Measurements from ENCODE around the gene ITPR2. TPM values are rescaled to one million over a fixed set of nuclear protein-coding genes. Genes with fewer than 3 reads are reported as not detected.

ITPR2 gene
- total RNA-seq, 2 experiments from 2014 or later: 25.6 to 44.7 TPM

DNA sequence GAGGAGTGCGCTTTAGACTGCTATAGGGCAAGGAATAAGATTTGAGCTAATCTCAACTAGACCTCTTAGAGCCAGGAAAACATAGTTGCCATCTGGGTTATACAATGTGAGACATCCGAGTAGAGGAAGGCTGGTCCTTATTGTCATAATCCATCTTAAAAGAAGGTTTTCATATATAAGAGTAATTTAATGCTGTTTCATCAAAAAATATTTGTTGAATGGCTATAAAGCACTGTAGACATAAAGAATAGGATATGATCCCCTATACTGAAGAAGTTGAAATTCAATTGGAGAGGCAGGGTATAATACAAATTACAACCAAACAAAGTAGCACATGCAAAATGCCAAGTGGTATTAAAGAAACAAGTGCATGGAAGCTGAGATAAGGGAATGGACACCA, 343.1 kb downstream of the ITPR2 start:
- POLR2A ChIA-PET: no interaction called here
- no TSS peak for BruUV-seq (replicated peaks)
- Histone ChIP-seq H3K9me3 (ENCODE audit: low read length) (no peaks in the 10 kb centered on the region), H3K36me3 (ENCODE audit: insufficient read depth, low read length) (no peaks in the 10 kb centered on the region), H2AFZ (ENCODE audit: low read length) (no peak overlapping the region), H4K20me1 (ENCODE audit: insufficient read depth, low read length) (no peaks in the 10 kb centered on the region), H3K4me1 (ENCODE audit: insufficient read depth, low read length, poor library complexity, severe bottlenecking) (no peaks in the 10 kb centered on the region), H3K79me2 (ENCODE audit: insufficient read depth, low read depth, low read length) (no peaks in the 10 kb centered on the region), H3K9me2 (ENCODE audit: insufficient read depth, low read length) (no peaks in the 10 kb centered on the region), H3K27ac (ENCODE audit: low read depth, low read length, poor library complexity, severe bottlenecking) (no peak overlapping the region), H3K4me3 (ENCODE audit: low read depth, low read length, poor library complexity, severe bottlenecking) (no peak overlapping the region), H3K4me2 (ENCODE audit: low read length) (no peak overlapping the region)
- no peak for TF ChIP-seq EZH2phosphoT487 (IDR thresholded peaks at IDR 0.05; ENCODE audit: borderline replicate concordance, low read depth, low read length)
- TF ChIP-seq CTCF (conservative IDR thresholded peaks at IDR 0.05; ENCODE audit: low read length): no peak
- DNase-seq (ENCODE audit: low spot score): no peak
- CTCF ChIA-PET (ENCODE audit: unreplicated experiment): no interaction called here
- intact Hi-C loops (cut with micrococcal nuclease; ENCODE audit: unreplicated experiment): no loop called here

DNA sequence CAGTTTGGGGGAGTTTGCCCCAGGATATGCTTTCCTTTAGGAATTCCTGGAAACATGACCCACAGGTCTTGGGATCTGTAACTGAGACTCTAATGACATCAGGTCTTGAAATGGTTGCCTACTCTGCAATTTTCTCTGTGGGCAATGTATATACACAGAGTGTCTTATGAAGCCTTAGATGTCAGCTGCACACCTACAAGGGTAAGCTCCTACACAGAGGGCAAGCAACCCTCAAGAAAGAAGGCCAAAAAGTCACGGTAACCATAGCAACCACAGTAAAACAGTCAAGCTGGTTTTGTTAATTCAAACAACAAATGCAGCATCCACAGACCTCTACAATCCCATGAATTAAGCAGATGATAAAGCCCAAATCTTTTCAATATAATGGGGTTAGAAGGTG, 344.6 kb downstream of the ITPR2 start:
- Histone ChIP-seq H3K4me2 (ENCODE audit: low read length) (no peak overlapping the region), H3K27ac (ENCODE audit: low read depth, low read length, poor library complexity, severe bottlenecking) (no peak overlapping the region), H3K9me3 (ENCODE audit: low read length) (no peaks in the 10 kb centered on the region), H3K4me3 (ENCODE audit: low read depth, low read length, poor library complexity, severe bottlenecking) (no peak overlapping the region), H3K4me1 (ENCODE audit: insufficient read depth, low read length, poor library complexity, severe bottlenecking) (no peaks in the 10 kb centered on the region), H2AFZ (ENCODE audit: low read length) (no peak overlapping the region), H3K79me2 (ENCODE audit: insufficient read depth, low read depth, low read length) (no peaks in the 10 kb centered on the region), H3K36me3 (ENCODE audit: insufficient read depth, low read length) (no peaks in the 10 kb centered on the region), H3K9me2 (ENCODE audit: insufficient read depth, low read length) (no peaks in the 10 kb centered on the region), H4K20me1 (ENCODE audit: insufficient read depth, low read length) (no peaks in the 10 kb centered on the region)
- no peak for DNase-seq (ENCODE audit: low spot score)
- intact Hi-C loops (cut with micrococcal nuclease; ENCODE audit: unreplicated experiment): no loop called here
- TF ChIP-seq CTCF (conservative IDR thresholded peaks at IDR 0.05; ENCODE audit: low read length) (no peak), EZH2phosphoT487 (IDR thresholded peaks at IDR 0.05; ENCODE audit: borderline replicate concordance, low read depth, low read length) (no peak)
- ChIA-PET POLR2A (interaction anchor here (0.6 kb wide), 1 partner anchor 621 kb away, joined by 4 read pairs; no protein-coding TSS in a partner anchor), CTCF (ENCODE audit: unreplicated experiment) (no interaction called here)
- BruUV-seq (replicated peaks): no TSS peak

GRCh38 chr12:26473291-26473690, 359.7 kb downstream of the ITPR2 start:
- H3K9me2 ChIP-seq (ENCODE audit: insufficient read depth, low read length): no peaks in the 10 kb centered on the region
- peaks cover 52% of the 10 kb centered on the region for H3K4me1 ChIP-seq (ENCODE audit: insufficient read depth, low read length, poor library complexity, severe bottlenecking)
- BruUV-seq (replicated peaks): no TSS peak
- CTCF ChIA-PET (ENCODE audit: unreplicated experiment): no interaction called here
- peak; percentile 89 for DNase-seq (ENCODE audit: low spot score)
- no peaks in the 10 kb centered on the region for H3K9me3 ChIP-seq (ENCODE audit: low read length)
- H3K4me3 ChIP-seq (ENCODE audit: low read depth, low read length, poor library complexity, severe bottlenecking): peak overlapping the region; percentile 48
- peak overlapping the region; percentile 97 for H2AFZ ChIP-seq (ENCODE audit: low read length)
- intact Hi-C loops (cut with micrococcal nuclease; ENCODE audit: unreplicated experiment): no loop called here
- H3K79me2 ChIP-seq (ENCODE audit: insufficient read depth, low read depth, low read length): no peaks in the 10 kb centered on the region
- TF ChIP-seq EZH2phosphoT487 (IDR thresholded peaks at IDR 0.05; ENCODE audit: borderline replicate concordance, low read depth, low read length) (no peak), CTCF (conservative IDR thresholded peaks at IDR 0.05; ENCODE audit: low read length) (no peak)
- H3K4me2 ChIP-seq (ENCODE audit: low read length): peak overlapping the region; percentile 76
- H3K27ac ChIP-seq (ENCODE audit: low read depth, low read length, poor library complexity, severe bottlenecking): peak overlapping the region; percentile 87
- POLR2A ChIA-PET: interaction anchor here (1.3 to 1.4 kb wide), 2 partner anchors 20 to 25 kb away, joined by 3 to 4 read pairs; no protein-coding TSS in a partner anchor
- H3K36me3 ChIP-seq (ENCODE audit: insufficient read depth, low read length): peaks cover 6% of the 10 kb centered on the region; the same call in 1 of the 2 replicates
- H4K20me1 ChIP-seq (ENCODE audit: insufficient read depth, low read length): no peaks in the 10 kb centered on the region
